PFSK-1 (cell line): ENCODE results near the gene PTCH2.

Source experiments
- POLR2AphosphoS5 ChIP-seq: IDR thresholded peaks from 2 replicates; pipeline ENCODE4 v1.6.1; 2012; ENCODE audit warnings: low read depth, mild to moderate bottlenecking, control low read depth, low read length, moderate library complexity
- SIN3A ChIP-seq: IDR thresholded peaks from 2 replicates; pipeline ENCODE4 v1.6.1; 2012; ENCODE audit warnings: mild to moderate bottlenecking, low read length, moderate library complexity, borderline replicate concordance; ENCODE audit not compliant: insufficient read depth

DNA sequence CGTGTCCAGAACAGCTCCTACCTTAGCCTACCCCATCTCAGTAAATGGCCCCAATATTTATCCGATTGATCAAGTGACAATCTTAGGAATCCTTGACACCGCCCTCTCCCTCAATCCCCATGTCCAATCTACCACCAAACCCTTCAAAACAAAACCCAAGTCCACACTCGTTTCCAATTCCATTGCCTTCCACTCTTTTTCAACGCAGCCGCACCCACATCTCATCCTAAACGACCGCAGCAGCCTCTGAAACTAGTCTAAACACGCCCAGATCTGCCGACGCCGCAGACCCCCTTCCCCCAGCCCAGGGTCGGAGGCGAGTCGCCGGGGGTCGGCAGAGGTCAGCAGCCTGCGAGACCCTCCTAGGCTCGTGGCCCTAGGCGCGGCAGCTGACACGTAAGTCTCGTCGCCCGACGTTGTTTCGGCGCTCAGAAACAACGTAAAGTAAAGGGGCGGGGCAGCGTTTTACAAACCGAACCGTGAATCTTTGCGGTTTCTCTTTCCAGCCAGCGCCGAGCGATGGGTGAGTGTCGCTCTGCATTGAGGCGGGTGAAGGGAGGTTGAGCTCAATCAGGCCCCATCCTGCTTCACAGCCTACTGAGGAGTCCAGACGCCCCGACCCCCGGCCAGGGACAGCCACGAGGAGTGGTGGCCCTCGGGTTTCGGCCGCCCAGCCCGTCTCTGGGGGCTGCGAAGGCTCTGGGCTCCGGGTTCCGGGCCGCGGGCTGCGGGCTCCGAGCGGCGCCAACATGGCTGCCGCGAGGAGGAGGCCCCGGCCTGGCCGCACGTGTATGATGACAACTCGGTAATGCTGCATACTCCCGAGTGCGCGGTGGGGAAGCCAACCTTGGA, 67.7 kb downstream of the PTCH2 start, which contains the start of gene RPS8:
- TF ChIP-seq SIN3A (peak; percentile 41; the same call in 1 of the 2 replicates), POLR2AphosphoS5 (peak; percentile 99)
